ENCODE results near the gene VRK3. TPM values are rescaled to one million over a fixed set of nuclear protein-coding genes. Genes with fewer than 3 reads are reported as not detected.

Gene VRK3
- total RNA-seq, 1 donor from 2014 or later: 39.5 TPM

- no peaks in the 10 kb centered on the region for H3K4me1 ChIP-seq
- no peak overlapping the region for H3K27ac ChIP-seq
- peaks cover 94% of the 10 kb centered on the region for H3K36me3 ChIP-seq
- no peaks in the 10 kb centered on the region for H3K9me3 ChIP-seq
- intact Hi-C loops (cut with DNase I): no loop called here
- ATAC-seq (no peak), DNase-seq (no peak)
- H3K4me3 ChIP-seq: no peak overlapping the region
- no peaks in the 10 kb centered on the region for H3K27me3 ChIP-seq
- no peak for TF ChIP-seq CTCF (IDR thresholded peaks at IDR 0.05)
These were observed 25.7 kb downstream of the VRK3 start for GRCh38 chr19:49999371-50000010.

GRCh38 chr19:49997709-49998108 is 27.5 kb downstream of the VRK3 start:
- no peak for DNase-seq
- Histone ChIP-seq H3K4me1 (no peaks in the 10 kb centered on the region), H3K27ac (no peak overlapping the region), H3K4me3 (no peak overlapping the region), H3K27me3 (no peaks in the 10 kb centered on the region), H3K9me3 (no peaks in the 10 kb centered on the region), H3K36me3 (peaks cover 93% of the 10 kb centered on the region)
- TF ChIP-seq CTCF (IDR thresholded peaks at IDR 0.05): no peak
- peak; percentile 53 for ATAC-seq
- intact Hi-C loops (cut with DNase I): no loop called here

GRCh38 chr19:49988433-49988832 is 36.7 kb downstream of the VRK3 start:
- Histone ChIP-seq H3K4me3 (no peak overlapping the region), H3K27me3 (no peaks in the 10 kb centered on the region), H3K27ac (no peak overlapping the region), H3K36me3 (peaks cover 81% of the 10 kb centered on the region), H3K4me1 (no peaks in the 10 kb centered on the region), H3K9me3 (no peaks in the 10 kb centered on the region)
- intact Hi-C loops (cut with DNase I): no loop called here
- TF ChIP-seq CTCF (IDR thresholded peaks at IDR 0.05): no peak
- DNase-seq: no peak
- no peak for ATAC-seq

GRCh38 chr19:49988007-49988406 is 37.2 kb downstream of the VRK3 start:
- DNase-seq (no peak), ATAC-seq (no peak)
- intact Hi-C loops (cut with DNase I): no loop called here
- Histone ChIP-seq H3K36me3 (peaks cover 76% of the 10 kb centered on the region), H3K4me1 (no peaks in the 10 kb centered on the region), H3K4me3 (no peak overlapping the region), H3K27me3 (no peaks in the 10 kb centered on the region), H3K27ac (no peak overlapping the region), H3K9me3 (no peaks in the 10 kb centered on the region)
- TF ChIP-seq CTCF (IDR thresholded peaks at IDR 0.05): no peak

- Histone ChIP-seq H3K27me3 (no peaks in the 10 kb centered on the region), H3K9me3 (no peaks in the 10 kb centered on the region), H3K4me1 (no peaks in the 10 kb centered on the region), H3K36me3 (peaks cover 69% of the 10 kb centered on the region), H3K27ac (no peak overlapping the region), H3K4me3 (no peak overlapping the region)
- TF ChIP-seq CTCF (IDR thresholded peaks at IDR 0.05): no peak
- DNase-seq: peak; percentile 87
- intact Hi-C loops (cut with DNase I): no loop called here
- peak; percentile 94 for ATAC-seq
These were observed 37.9 kb downstream of the VRK3 start for GRCh38 chr19:49987159-49987698.

Data from upper lobe of right lung (tissue), 1 donor.